Measurements from ENCODE around the gene PPP1R14C.

PPP1R14C gene

GRCh38 chr6:150271172-150271500, 128.3 kb downstream of the PPP1R14C start:
- TF ChIP-seq POLR2AphosphoS5 (IDR thresholded peaks at IDR 0.05; ENCODE audit: low read depth, low read length) (no peak), TAF1 (IDR thresholded peaks at IDR 0.05; ENCODE audit: borderline replicate concordance, insufficient read depth, low read length) (no peak)

GRCh38 chr6:150271501-150272263, 128.8 kb downstream of the PPP1R14C start:
- TF ChIP-seq REST (IDR thresholded peaks at IDR 0.05; ENCODE audit: insufficient read depth in 1 of 2, low read depth in 2 of 2, low read length in 2 of 2) (no peak), SIN3A (IDR thresholded peaks at IDR 0.05; ENCODE audit: borderline replicate concordance, insufficient read depth, low read length) (no peak), FOXP2 (optimal IDR thresholded peaks at IDR 0.05; ENCODE audit: borderline replicate concordance, extremely low read depth, extremely low read length, insufficient read depth) (no peak), POLR2AphosphoS5 (IDR thresholded peaks at IDR 0.05; ENCODE audit: low read depth, low read length) (no peak), TAF1 (IDR thresholded peaks at IDR 0.05; ENCODE audit: borderline replicate concordance, insufficient read depth, low read length) (no peak)

- no peak for TF ChIP-seq REST (IDR thresholded peaks at IDR 0.05; ENCODE audit: insufficient read depth in 1 of 2, low read depth in 2 of 2, low read length in 2 of 2)
- no peak for TF ChIP-seq POLR2AphosphoS5 (IDR thresholded peaks at IDR 0.05; ENCODE audit: low read depth, low read length)
- TF ChIP-seq SIN3A (IDR thresholded peaks at IDR 0.05; ENCODE audit: borderline replicate concordance, insufficient read depth, low read length), result no peak
- TF ChIP-seq FOXP2 (optimal IDR thresholded peaks at IDR 0.05; ENCODE audit: borderline replicate concordance, extremely low read depth, extremely low read length, insufficient read depth), result no peak
- TF ChIP-seq TAF1 (IDR thresholded peaks at IDR 0.05; ENCODE audit: borderline replicate concordance, insufficient read depth, low read length), result no peak
Observed at GRCh38 chr6:150272264-150272975, 129.6 kb downstream of the PPP1R14C start.

- TF ChIP-seq POLR2AphosphoS5 (IDR thresholded peaks at IDR 0.05; ENCODE audit: low read depth, low read length) (no peak), FOXP2 (optimal IDR thresholded peaks at IDR 0.05; ENCODE audit: borderline replicate concordance, extremely low read depth, extremely low read length, insufficient read depth) (no peak), TAF1 (IDR thresholded peaks at IDR 0.05; ENCODE audit: borderline replicate concordance, insufficient read depth, low read length) (no peak), SIN3A (IDR thresholded peaks at IDR 0.05; ENCODE audit: borderline replicate concordance, insufficient read depth, low read length) (no peak), REST (IDR thresholded peaks at IDR 0.05; ENCODE audit: insufficient read depth in 1 of 2, low read depth in 2 of 2, low read length in 2 of 2) (no peak)
Observed at GRCh38 chr6:150272976-150273315, 130.1 kb downstream of the PPP1R14C start.

GRCh38 chr6:150273457-150274309, 130.8 kb downstream of the PPP1R14C start:
- TF ChIP-seq REST (IDR thresholded peaks at IDR 0.05; ENCODE audit: insufficient read depth in 1 of 2, low read depth in 2 of 2, low read length in 2 of 2), result no peak
- no peak for TF ChIP-seq TAF1 (IDR thresholded peaks at IDR 0.05; ENCODE audit: borderline replicate concordance, insufficient read depth, low read length)
- TF ChIP-seq FOXP2 (optimal IDR thresholded peaks at IDR 0.05; ENCODE audit: borderline replicate concordance, extremely low read depth, extremely low read length, insufficient read depth), result no peak
- TF ChIP-seq SIN3A (IDR thresholded peaks at IDR 0.05; ENCODE audit: borderline replicate concordance, insufficient read depth, low read length), result no peak
- no peak for TF ChIP-seq POLR2AphosphoS5 (IDR thresholded peaks at IDR 0.05; ENCODE audit: low read depth, low read length)
